GM13977 (cell line): ENCODE measurements around the gene URB2.
A peak's percentile ranks its signal among the peaks of the same experiment; 100 is the strongest.

Experiments used
- DNase-seq: peaks from one replicate; pipeline ENCODE4 v3.0.0; 2012; ENCODE audit warnings: low spot score
- CTCF ChIP-seq: IDR thresholded peaks from 2 replicates; pipeline ENCODE4 v1.5.1; 2012; ENCODE audit warnings: mild to moderate bottlenecking, control low read depth; ENCODE audit not compliant: insufficient read depth; ENCODE audit errors: extremely low read depth, missing control alignments
- in situ Hi-C: fragments of 300-500 bp; cut with MboI; formaldehyde crosslinking; loops from one replicate; pipeline ENCODE4 v1.12.0; 2022; ENCODE audit warnings: low sequenced_read_pairs, low pct_unique_long_range_greater_than_20kb, mixed read lengths, inconsistent platforms; ENCODE audit not compliant: unreplicated experiment

URB2 gene

DNA sequence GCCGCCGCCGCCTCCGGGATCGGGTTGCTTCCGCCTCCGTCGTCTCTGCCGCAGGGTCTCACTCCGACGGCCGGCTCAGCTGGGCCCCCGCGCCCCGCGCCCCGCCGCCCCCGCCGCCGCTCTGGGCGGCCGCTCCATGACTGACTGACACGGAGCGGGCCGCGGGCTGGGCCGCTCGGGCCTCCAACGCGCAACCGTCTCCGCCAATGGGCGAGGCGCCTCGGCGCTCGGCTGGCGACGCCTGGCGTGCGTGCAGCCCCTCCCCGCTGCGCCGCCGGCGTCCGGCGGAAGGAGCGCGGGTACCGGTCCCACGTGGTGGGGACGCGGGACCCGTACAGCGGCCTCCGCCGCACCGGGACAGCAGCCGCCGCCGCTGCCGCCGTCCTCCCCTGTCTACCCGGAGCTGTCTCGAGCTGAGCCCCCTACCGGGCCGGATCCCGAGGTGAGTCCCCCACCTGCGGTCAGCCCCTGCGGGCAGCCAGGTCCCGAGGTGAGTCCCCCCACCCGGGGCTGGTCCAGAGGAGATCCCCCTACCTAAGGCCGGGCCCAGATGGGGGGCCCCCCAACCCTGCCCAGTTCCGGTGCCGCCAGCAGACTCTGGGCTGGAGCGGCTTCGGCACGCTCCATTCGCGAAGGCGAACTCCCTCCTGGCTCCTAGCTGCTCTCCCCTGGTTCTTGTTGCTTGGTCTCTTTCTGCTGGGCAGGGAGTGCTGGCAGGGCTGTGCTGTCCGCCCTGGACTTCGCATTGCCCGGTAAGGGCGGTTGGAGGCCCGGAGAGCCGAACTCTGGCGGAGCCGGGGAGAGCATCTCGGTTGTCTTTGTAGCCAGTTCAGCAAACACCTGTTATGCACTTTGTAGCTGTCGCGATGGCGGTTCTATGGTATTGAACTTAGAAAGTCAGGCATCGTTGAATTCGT is at the start of gene URB2, which contains the start of gene TAF5L:
URB2 (plus strand) TSS at position 333 of the 917 bp plus-strand sequence. CDS start 1,387 bp downstream, outside the sequence.
TAF5L (minus strand) TSS at position 208 of the 917 bp plus-strand sequence. CDS start 11,640 bp downstream, outside the sequence.
- DNase-seq: peak; percentile 98
- no peak for TF ChIP-seq CTCF
- in situ Hi-C loops: no loop called here

- TF ChIP-seq CTCF: peak; percentile 12
- in situ Hi-C loops: no loop called here
- no peak for DNase-seq
Observed at GRCh38 chr1:229578168-229579058, 47.6 kb upstream of the URB2 start.

GRCh38 chr1:229579059-229579673 is 46.9 kb upstream of the URB2 start:
- in situ Hi-C loops: no loop called here
- no peak for TF ChIP-seq CTCF
- peak; percentile 48 for DNase-seq

DNA sequence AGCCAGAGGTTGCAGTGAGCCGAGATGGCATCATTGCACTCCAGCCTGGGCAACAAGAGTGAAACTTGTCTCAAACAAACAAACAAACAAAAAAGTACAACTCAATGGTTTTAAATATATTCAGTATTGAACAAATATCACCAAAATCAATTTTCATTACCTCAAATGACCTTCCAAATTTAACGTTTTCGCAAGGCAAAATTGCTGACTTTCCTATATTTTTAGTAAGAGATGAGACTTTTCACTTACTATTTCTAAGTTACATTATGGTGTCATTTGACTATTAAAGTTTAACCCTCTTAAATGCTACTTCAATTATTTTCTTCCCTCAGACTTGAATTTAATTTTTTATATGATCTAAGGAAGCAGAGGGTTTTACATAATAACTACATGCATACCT is 44.6 kb upstream of the URB2 start:
- in situ Hi-C loops: no loop called here
- no peak for TF ChIP-seq CTCF
- DNase-seq: no peak

DNA sequence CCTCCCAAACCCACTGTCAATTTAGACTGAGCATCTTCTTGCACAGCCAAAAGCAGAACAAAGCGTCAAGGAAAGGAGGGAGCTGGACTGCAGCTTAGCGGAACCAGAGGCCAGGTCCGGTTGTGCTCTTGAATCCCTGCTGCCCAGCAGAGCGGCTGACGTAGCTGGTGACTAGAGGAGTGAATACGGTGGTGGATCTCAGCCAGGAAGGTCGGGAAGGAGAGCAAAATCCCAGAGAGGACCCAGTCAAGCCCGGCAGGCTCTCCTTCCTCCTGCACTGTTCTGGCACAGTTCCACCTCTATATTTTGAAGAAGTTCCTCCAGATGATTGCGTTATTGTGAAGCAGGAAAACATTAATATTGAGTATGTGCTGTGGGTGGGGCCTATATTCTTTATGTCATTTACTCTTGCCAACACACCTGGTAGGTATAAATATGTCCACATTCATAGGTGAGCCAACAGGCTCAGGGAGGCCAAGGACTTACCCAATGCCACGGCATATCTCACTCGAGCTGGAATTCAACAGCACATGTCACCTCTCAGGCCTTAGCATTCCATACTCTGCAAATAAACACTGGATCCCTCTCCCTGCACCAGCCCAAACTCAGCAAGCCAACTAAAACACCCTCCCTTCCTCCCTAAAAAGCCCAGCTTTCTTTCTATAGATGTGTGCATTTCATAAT is 43.9 kb upstream of the URB2 start:
- DNase-seq: no peak
- in situ Hi-C loops: no loop called here
- no peak for TF ChIP-seq CTCF
